ENCODE data around the gene JAK3.
"Not testable (repeated sequence)": the region's sequence is repeated elsewhere in the genome, so short reads cannot be mapped to it uniquely, and the experiment has no call there.

Gene JAK3

GRCh38 chr19:17847538-17848366 lies at the start of gene JAK3:
TSS of gene JAK3 (minus strand) at chr19:17847982. CDS start at chr19:17844417, 3,565 bp downstream.
- peak; percentile 91 for DNase-seq

- DNase-seq: no peak
Measured at GRCh38 chr19:17893766-17894165, 46.0 kb upstream of the JAK3 start.

- DNase-seq: peak; percentile 60
Measured at GRCh38 chr19:17889609-17890214, 41.9 kb upstream of the JAK3 start.

GRCh38 chr19:17888260-17888659 lies 40.5 kb upstream of the JAK3 start:
- no peak for DNase-seq

GRCh38 chr19:17887221-17887620 lies 39.4 kb upstream of the JAK3 start:
- DNase-seq: not testable (repeated sequence)

- DNase-seq: no peak
Measured at GRCh38 chr19:17886515-17886914, 38.7 kb upstream of the JAK3 start.

GRCh38 chr19:17883627-17884410 lies 36.0 kb upstream of the JAK3 start:
- DNase-seq: no peak

GRCh38 chr19:17881701-17882100 lies 33.9 kb upstream of the JAK3 start:
- no peak for DNase-seq

GRCh38 chr19:17879466-17879865 lies 31.7 kb upstream of the JAK3 start:
- DNase-seq: no peak

- no peak for DNase-seq
Measured at GRCh38 chr19:17877696-17878095, 29.9 kb upstream of the JAK3 start.

GRCh38 chr19:17874758-17875135 lies 27.0 kb upstream of the JAK3 start:
- no peak for DNase-seq

GRCh38 chr19:17873786-17874757 lies 26.3 kb upstream of the JAK3 start:
- DNase-seq: no peak

- no peak for DNase-seq
Measured at GRCh38 chr19:17872251-17873001, 24.6 kb upstream of the JAK3 start.

- DNase-seq: no peak
Measured at GRCh38 chr19:17871878-17872250, 24.1 kb upstream of the JAK3 start, which contains the start of gene SLC5A5. TSS of gene SLC5A5 (plus strand) at chr19:17871945. CDS start at chr19:17872320, 375 bp downstream.

GRCh38 chr19:17871032-17871877 lies 23.5 kb upstream of the JAK3 start:
- DNase-seq: no peak

- no peak for DNase-seq
Measured at GRCh38 chr19:17869114-17869608, 21.4 kb upstream of the JAK3 start.

- no peak for DNase-seq
Measured at GRCh38 chr19:17868669-17869068, 20.9 kb upstream of the JAK3 start.

- DNase-seq: no peak
Measured at GRCh38 chr19:17866964-17867486, 19.2 kb upstream of the JAK3 start.

- DNase-seq: no peak
Measured at GRCh38 chr19:17866312-17866963, 18.7 kb upstream of the JAK3 start.
